HepG2 (cell line): ENCODE measurements around the gene OST4. TPM values are rescaled to one million over a fixed set of nuclear protein-coding genes. Genes with fewer than 3 reads are reported as not detected.

ENCODE experiments used
- ARID3A ChIP-seq: IDR thresholded peaks from 2 replicates; pipeline ENCODE4 v1.6.1; 2012; ENCODE audit warnings: low read depth, low read length, improper control_type of control experiment
- CBFB ChIP-seq: sonication (generic); formaldehyde crosslinking; IDR thresholded peaks from 2 replicates; pipeline ENCODE4 v1.4.0; 2020; ENCODE audit warnings: missing genetic modification reagents
- CHD4 ChIP-seq: fragments of 200-600 bp; sonication (generic); IDR thresholded peaks from 2 replicates; pipeline ENCODE4 v1.7.0; 2017; ENCODE audit warnings: mild to moderate bottlenecking, low read length, borderline replicate concordance
- CSRNP2 ChIP-seq: sonication (generic); formaldehyde crosslinking; conservative IDR thresholded peaks from 2 replicates; pipeline ENCODE4 v1.8.0; 2022; ENCODE audit warnings: low read depth, missing genetic modification reagents
- DNMT1 ChIP-seq: sonication (generic); formaldehyde crosslinking; IDR thresholded peaks from 2 replicates; pipeline ENCODE4 v1.5.1; 2020; ENCODE audit warnings: mild to moderate bottlenecking, missing genetic modification reagents
- FIP1L1 ChIP-seq: fragments of 200-400 bp; formaldehyde crosslinking; IDR thresholded peaks from 2 replicates; pipeline ENCODE4 v1.6.1; 2018; ENCODE audit warnings: low read depth, mild to moderate bottlenecking, low read length, moderate library complexity, borderline replicate concordance; ENCODE audit not compliant: insufficient read depth
- HOXA5 ChIP-seq: sonication (generic); formaldehyde crosslinking; IDR thresholded peaks from 2 replicates; pipeline ENCODE4 v1.4.0; 2020; ENCODE audit warnings: missing genetic modification reagents
- KAT7 ChIP-seq: IDR thresholded peaks from 2 replicates; pipeline ENCODE4 v1.6.1; 2018; ENCODE audit warnings: borderline replicate concordance, missing compliant biosample characterization
- KLF6 ChIP-seq: IDR thresholded peaks from 2 replicates; pipeline ENCODE4 v1.8.0; 2016; ENCODE audit warnings: missing biosample characterization, missing genetic modification reagents
- MEIS2 ChIP-seq: sonication (generic); formaldehyde crosslinking; IDR thresholded peaks from 2 replicates; pipeline ENCODE4 v1.9.0; 2021; ENCODE audit warnings: mild to moderate bottlenecking, missing genetic modification reagents
- RFX1 ChIP-seq: fragments of 450-650 bp; IDR thresholded peaks from 2 replicates; pipeline ENCODE4 v1.6.1; 2017
- SKIL ChIP-seq: sonication (generic); formaldehyde crosslinking; IDR thresholded peaks from 2 replicates; pipeline ENCODE4 v1.8.0; 2022; ENCODE audit warnings: missing genetic modification reagents, mild to moderate bottlenecking, moderate library complexity, borderline replicate concordance
- SMARCE1 ChIP-seq: fragments of 450-650 bp; IDR thresholded peaks from 2 replicates; pipeline ENCODE4 v1.6.1; 2017; ENCODE audit warnings: borderline replicate concordance
- TEAD3 ChIP-seq: optimal IDR thresholded peaks from 2 replicates; pipeline ENCODE3; 2016; ENCODE audit warnings: borderline replicate concordance
- TIGD3 ChIP-seq: sonication (generic); formaldehyde crosslinking; IDR thresholded peaks from 2 replicates; pipeline ENCODE4 v1.5.1; 2020; ENCODE audit warnings: mild to moderate bottlenecking, missing genetic modification reagents, borderline replicate concordance
- ZBTB33 ChIP-seq: sonication (generic); formaldehyde crosslinking; IDR thresholded peaks from 2 replicates; pipeline ENCODE4 v1.4.0; 2020; ENCODE audit warnings: missing genetic modification reagents
- ZFAT ChIP-seq: sonication (generic); formaldehyde crosslinking; conservative IDR thresholded peaks from 2 replicates; pipeline ENCODE4 v1.8.1; 2023; ENCODE audit warnings: missing genetic modification reagents, inconsistent platforms
- ZFY ChIP-seq: sonication (generic); formaldehyde crosslinking; IDR thresholded peaks from 2 replicates; pipeline ENCODE4 v1.4.0; 2020; ENCODE audit warnings: missing genetic modification reagents
- ZNF224 ChIP-seq: sonication (generic); formaldehyde crosslinking; IDR thresholded peaks from 2 replicates; pipeline ENCODE4 v1.5.0; 2020; ENCODE audit warnings: mild to moderate bottlenecking, missing genetic modification reagents
- ZNF317 ChIP-seq: sonication (generic); formaldehyde crosslinking; IDR thresholded peaks from 2 replicates; pipeline ENCODE4 v1.5.0; 2020; ENCODE audit warnings: mild to moderate bottlenecking, missing genetic modification reagents
- ZNF776 ChIP-seq: sonication (generic); formaldehyde crosslinking; IDR thresholded peaks from 2 replicates; pipeline ENCODE4 v1.4.0; 2020; ENCODE audit warnings: mild to moderate bottlenecking, missing genetic modification reagents
- ZNF839 ChIP-seq: sonication (generic); formaldehyde crosslinking; IDR thresholded peaks from 2 replicates; pipeline ENCODE4 v1.4.0; 2020; ENCODE audit warnings: missing genetic modification reagents, mild to moderate bottlenecking, borderline replicate concordance
- ZNF878 ChIP-seq: sonication (generic); formaldehyde crosslinking; IDR thresholded peaks from 2 replicates; pipeline ENCODE4 v1.8.1; 2023; ENCODE audit warnings: mild to moderate bottlenecking, missing genetic modification reagents, moderate library complexity
- polyA plus RNA-seq, 8 experiments: library from polyadenylated mRNA; depleted of rRNA in 3 of 8; stranded (reverse) in 7 of 8; unstranded in 1 of 8; fragments of >200 nt; fragmentation: Illumina TruSeq in 4 of 8; extraction: Trizol in 4 of 8; gene quantifications; 2 replicates each; pipeline versions ENCODE4 v1.2.1 to v1.2.3, GENCODE V29; 2011 to 2016; ENCODE audit warnings: low read depth in 4 of 8, missing spikeins in 1 of 8, mixed read lengths in 1 of 8; ENCODE audit not compliant: insufficient read depth in 1 of 8
- total RNA-seq, 5 experiments: library from RNA; depleted of rRNA; stranded (reverse); fragments of >200 nt; fragmentation: Illumina TruSeq; extraction: Trizol; gene quantifications; 2 replicates each; pipeline ENCODE4 v1.2.3, GENCODE V29; 2016; ENCODE audit warnings: low read depth in 1 of 5

OST4 gene
- total and polyA plus RNA-seq, 2 of the 13 experiments (the other 11 are each of a cell fraction or from before 2014, with no cell fraction given), result 498 to 584 TPM

- TF ChIP-seq CSRNP2 (no peak), RFX1 (no peak), HOXA5 (CRISPR knock-in tag) (no peak), ZNF317 (CRISPR knock-in tag) (no peak), ZNF776 (CRISPR knock-in tag) (no peak), CHD4 (no peak), ZNF839 (CRISPR knock-in tag) (no peak), SKIL (CRISPR knock-in tag) (no peak), TIGD3 (CRISPR knock-in tag) (no peak), CBFB (CRISPR knock-in tag) (no peak), ARID3A (no peak), ZBTB33 (CRISPR knock-in tag) (peak; percentile 44; the same call in 1 of the 2 replicates), ZNF878 (CRISPR knock-in tag) (no peak), TEAD3 (CRISPR knock-in tag) (peak; percentile 55), ZNF224 (CRISPR knock-in tag) (0 out of 2 replicates have a peak, but pooled peaks have one; percentile 8), KLF6 (no peak), SMARCE1 (no peak), ZFAT (CRISPR knock-in tag) (no peak), ZFY (CRISPR knock-in tag) (no peak), MEIS2 (CRISPR knock-in tag) (no peak), DNMT1 (CRISPR knock-in tag) (no peak), FIP1L1 (no peak), KAT7 (peak; percentile 10; the same call in 1 of the 2 replicates)
These were observed 25.4 kb upstream of the OST4 start (continued) for GRCh38 chr2:27096748-27097297.
